GM19239 (cell line): ENCODE data around the gene UBQLN4.
"Not testable (repeated sequence)": the region's sequence is repeated elsewhere in the genome, so short reads cannot be mapped to it uniquely, and the experiment has no call there.

Experiments
- DNase-seq: peaks from one replicate; pipeline ENCODE4 v3.0.0; 2011; ENCODE audit warnings: low spot score; ENCODE audit not compliant: insufficient read length
- FAIRE-seq: peaks from 2 replicates; lab custom pipeline; 2011; peaks lifted over from hg19 to GRCh38; lab: Jason Lieb, UNC

UBQLN4 gene

GRCh38 chr1:156064615-156065014, 11.0 kb upstream of the UBQLN4 start:
- DNase-seq: no peak
- FAIRE-seq: no peak

- no peak for FAIRE-seq
- DNase-seq: no peak
These were observed 10.3 kb upstream of the UBQLN4 start for GRCh38 chr1:156063997-156064285.

- no peak for FAIRE-seq
These were observed 8.6 kb upstream of the UBQLN4 start for GRCh38 chr1:156062189-156062588.

DNA sequence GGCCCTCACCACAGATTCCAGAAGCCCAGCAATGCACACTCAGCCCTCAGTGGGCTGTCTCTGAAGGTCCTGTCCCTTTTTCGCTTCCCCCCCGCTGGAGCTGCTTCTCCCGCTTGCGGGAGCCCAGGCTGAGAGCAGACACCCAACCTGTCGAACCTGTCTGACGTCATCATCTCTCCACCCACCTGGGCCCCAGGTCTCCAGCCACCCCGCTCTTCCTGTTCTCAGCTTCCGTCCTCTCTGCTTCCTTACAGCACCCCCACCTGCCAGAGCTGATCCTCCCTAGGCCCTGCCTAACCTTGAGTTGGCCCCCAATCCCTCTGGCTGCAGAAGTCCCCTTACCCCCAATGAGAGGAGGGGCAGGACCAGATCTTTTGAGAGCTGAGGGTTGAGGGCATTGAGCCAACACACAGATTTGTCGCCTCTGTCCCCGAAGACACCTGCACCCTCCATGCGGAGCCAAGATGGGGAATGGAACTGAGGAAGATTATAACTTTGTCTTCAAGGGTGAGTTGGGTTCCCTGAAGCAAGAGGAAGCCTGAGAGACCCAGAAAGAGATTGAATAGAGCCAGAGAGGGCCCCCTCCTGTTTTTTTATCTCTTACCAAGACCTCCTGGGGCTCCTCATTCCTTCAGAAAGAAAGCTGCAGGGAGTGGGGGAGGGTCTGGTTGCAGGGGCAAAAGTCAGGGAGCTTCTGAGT, 7.5 kb upstream of the UBQLN4 start, which contains the start of gene RAB25:
Gene RAB25 (plus strand): TSS at position 224 of the 700 bp plus-strand sequence. CDS start 241 bp downstream, at position 465.
- DNase-seq (no peak), FAIRE-seq (no peak)

More at GRCh38 chr1:156062189-156062588, 8.6 kb upstream of the UBQLN4 start:
- no peak for DNase-seq

- no peak for DNase-seq
- no peak for FAIRE-seq
These were observed 2.8 kb upstream of the UBQLN4 start for GRCh38 chr1:156056326-156056849.

- no peak for FAIRE-seq
- no peak for DNase-seq
These were observed 1.9 kb upstream of the UBQLN4 start for GRCh38 chr1:156055281-156056048.

- DNase-seq: peak; percentile 96
- FAIRE-seq: peak; percentile 97
These were observed 1.1 kb upstream of the UBQLN4 start, which contains the start of gene LAMTOR2 for GRCh38 chr1:156054500-156055280. LAMTOR2 (plus strand) TSS chr1:156054782; CDS start chr1:156054890, 108 bp downstream.

DNA sequence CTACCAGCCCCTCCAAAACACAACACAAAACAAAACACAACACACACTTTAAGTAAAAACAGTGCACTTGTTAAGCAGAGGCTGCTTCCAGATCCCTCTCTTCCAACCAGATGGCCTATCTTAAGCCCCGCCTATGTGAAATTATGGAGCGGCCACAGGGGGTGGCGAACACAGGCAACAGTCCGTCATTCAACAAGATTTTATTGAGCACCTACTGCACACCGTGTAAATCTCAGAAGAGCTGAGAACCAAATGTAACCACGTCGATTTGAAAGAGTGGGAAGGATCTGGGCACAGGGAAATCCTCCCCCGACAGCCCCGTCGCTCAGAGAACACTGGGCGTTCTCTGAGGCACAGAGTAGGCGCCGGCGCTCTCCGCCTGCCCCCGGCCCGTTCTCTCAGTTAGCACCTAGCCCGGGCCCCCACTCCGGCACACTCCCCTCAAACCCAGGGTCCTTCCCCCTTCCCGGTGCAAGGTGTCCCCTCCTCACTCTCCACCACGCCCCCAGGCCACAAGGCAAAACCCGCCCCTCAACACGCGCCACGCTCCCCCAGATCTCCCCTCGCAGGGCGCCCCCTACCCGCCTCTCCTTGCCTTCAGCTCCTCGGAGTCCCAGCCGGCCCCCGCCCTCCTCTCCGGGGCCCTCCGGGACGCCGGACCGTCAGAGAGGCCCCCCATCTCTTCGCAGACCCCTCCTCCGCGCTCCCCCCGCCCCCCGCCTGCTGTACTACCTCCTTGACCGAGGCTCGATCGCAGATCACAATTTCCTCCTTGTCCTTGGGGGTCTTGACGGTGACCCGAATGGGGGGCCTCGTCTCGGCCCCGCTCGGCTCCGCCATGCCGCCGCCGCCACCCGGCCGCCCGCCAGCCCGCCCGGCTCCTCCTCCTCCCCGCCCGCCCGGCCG, 483 bp downstream of the UBQLN4 start:
- FAIRE-seq: peak; percentile 55

DNA sequence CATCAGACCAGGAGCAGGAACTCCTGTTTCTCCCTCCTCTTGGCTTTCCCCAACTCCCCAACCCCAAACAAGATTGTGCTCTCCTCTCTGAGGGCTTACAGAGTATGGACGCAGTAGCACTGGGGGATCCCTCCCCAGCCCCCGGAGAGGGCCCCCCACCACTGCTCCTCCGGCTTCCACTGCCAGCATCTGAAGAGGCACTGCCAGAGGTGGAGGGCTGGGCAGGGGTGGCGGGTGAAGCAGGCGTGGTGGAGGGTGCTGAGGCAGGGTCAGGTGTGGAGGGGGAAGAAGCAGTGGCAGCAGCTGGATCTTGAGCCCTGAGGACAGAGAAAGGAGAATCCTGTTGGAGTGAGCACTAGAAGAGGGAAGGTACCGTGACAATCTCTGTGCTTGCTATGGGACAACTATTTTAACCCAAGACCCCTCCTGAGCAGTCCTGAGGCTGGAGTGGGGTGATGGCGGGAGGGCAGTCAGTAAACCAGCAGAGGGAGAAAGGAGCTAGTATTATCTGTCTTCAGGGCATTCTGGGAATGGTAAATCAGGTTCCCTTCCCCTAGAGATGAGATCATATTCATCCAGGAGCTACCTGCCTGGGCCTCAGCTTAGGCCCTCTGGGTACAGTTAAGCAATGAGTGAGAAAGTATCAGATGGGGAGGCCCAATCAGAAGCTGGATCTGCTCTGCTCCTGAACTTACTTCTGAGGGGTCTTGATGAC, 2.4 kb downstream of the UBQLN4 start:
- FAIRE-seq (no peak), DNase-seq (no peak)

More for the DNA sequence above, 483 bp downstream of the UBQLN4 start:
- DNase-seq: peak; percentile 67

DNA sequence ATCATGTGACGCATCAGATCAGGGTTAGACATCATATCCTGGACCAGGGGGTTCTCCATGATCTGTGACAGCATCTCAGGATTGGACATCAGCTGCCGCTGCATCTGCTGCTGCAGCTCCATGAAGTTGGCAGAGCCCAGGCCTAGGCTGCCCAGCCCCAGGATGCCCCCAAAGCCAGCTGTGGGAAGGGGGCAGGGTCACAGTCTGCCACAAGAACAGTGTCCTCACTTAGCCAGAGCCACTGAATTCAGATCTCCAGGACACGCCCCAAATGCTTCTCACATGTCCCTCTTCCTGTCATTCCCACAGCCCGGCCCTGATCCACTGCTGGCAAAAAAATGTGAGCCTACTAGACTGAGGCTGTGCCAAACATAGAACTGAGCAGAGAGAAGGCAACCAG, 3.2 kb downstream of the UBQLN4 start:
- no peak for FAIRE-seq
- no peak for DNase-seq

- FAIRE-seq (no peak), DNase-seq (no peak)
These were observed 4.8 kb downstream of the UBQLN4 start for GRCh38 chr1:156048663-156049258.

DNA sequence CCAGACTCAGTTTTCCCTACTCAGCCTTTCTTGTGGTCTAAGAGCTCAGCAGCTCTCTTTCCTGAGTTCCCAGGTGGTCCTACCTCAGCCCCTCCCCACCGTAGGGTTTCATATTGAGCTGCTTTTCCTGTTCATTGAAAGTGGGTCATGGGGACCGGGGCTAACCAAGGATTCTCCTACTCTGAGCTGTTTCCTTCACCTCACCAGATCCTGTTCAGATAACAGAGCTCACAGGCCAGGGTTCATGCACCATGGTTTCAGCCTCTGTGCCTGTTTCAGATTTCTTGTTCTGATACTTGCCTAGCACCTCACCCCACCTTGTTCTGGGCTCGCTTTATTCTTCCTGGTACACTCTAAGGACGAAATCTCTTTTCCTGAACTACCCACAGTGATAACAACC, 8.5 kb downstream of the UBQLN4 start:
- no peak for FAIRE-seq
- DNase-seq: no peak

- no peak for DNase-seq
- FAIRE-seq: no peak
These were observed 10.8 kb downstream of the UBQLN4 start for GRCh38 chr1:156042828-156043227.

- FAIRE-seq, DNase-seq: not testable (repeated sequence)
These were observed 18.6 kb downstream of the UBQLN4 start for GRCh38 chr1:156034991-156035390.

GRCh38 chr1:156033011-156033410, 20.6 kb downstream of the UBQLN4 start:
- DNase-seq (no peak), FAIRE-seq (no peak)

DNA sequence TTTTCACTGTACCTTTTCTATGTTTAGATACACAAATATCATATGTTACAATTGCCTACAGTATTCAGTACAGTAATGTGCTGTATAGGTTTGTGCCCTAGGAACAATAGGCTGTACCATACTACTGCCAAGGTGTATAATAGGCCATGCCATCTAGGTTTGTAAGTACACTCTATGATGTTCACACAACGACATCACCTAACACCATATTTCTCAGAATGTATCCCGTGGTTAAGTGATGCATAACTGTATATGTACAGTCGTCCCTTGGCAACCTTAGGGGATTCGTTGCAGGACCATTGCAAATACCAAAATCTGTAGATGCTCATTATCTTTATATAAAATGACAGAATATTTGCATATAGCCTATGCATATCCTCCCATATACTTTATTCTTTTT, 27.0 kb downstream of the UBQLN4 start:
- DNase-seq: no peak
- no peak for FAIRE-seq

DNA sequence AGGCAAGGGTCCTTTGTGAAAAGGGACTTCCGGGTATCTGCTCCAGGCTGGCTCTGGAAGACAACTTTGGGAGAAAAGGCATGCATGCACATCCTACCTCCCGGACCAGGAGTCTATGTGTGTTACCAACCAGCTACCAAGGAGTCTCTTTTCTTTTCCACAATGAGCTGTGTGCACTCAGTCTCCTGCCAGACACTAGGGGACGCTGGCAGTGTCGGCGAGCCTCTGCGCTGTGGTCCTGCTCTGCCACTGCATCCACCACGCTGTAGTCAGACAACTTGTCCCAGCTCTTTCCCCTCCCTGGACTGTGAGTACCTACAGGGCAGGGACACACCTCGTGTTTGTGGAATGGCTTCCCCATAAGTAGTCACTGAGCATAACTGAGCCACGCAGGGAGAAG, 27.7 kb downstream of the UBQLN4 start:
- FAIRE-seq: no peak
- DNase-seq: peak; percentile 30

- no peak for DNase-seq
- FAIRE-seq: no peak
These were observed 28.8 kb downstream of the UBQLN4 start for GRCh38 chr1:156024801-156025200.

DNA sequence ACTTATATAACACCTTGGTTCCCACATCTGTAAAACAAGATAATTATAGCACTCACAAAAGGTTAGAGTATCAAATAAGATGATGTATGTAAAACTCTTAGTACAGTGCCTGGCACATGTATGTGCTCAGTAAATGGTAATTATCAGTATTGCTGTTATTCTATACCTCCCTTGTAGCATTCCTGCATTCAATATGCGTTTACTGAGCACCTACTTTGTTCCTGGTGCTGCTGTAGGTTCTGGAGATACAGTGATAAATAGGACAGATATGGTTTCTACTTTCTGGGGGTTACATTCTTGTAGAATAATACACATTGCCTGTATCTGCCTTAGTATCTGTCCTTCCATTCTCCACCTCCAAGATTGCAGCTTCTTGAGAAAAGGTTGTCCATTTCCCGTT, 31.6 kb downstream of the UBQLN4 start:
- FAIRE-seq (no peak), DNase-seq (no peak)
